Stimulated activated CD8-positive, alpha-beta memory T cell treated with anti-CD3 and anti-CD28 coated beads, Interleukin-4, amount 100 ng/mL, for 24 hours (primary cell): ENCODE measurements around the gene PAN3.
A peak's percentile ranks its signal among the peaks of the same experiment; 100 is the strongest.

ENCODE experiments used
- DNase-seq: peaks from one replicate; pipeline ENCODE4 v3.0.0-alpha.2; 2020; ENCODE audit warnings: low read depth

PAN3 gene

DNA sequence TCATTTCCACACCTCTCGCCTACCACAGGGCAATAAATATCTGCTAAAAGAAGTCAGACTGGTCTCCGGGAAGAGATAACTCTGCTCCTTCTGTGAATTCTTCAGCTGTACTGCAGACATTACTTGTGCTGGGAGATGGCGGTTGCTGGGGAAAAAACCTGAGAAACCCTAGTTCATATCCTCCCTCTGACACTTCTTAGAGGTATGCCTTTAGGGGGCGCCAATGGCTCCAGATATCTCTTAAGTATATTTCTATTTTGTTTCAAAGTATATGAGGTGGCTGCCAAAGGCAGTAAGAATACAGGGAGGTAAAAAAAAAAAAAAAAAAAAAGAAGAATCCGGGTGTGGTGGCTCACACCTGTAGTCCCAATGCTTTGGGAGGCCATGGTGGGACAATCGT lies 175.2 kb downstream of the PAN3 start:
- no peak for DNase-seq

DNA sequence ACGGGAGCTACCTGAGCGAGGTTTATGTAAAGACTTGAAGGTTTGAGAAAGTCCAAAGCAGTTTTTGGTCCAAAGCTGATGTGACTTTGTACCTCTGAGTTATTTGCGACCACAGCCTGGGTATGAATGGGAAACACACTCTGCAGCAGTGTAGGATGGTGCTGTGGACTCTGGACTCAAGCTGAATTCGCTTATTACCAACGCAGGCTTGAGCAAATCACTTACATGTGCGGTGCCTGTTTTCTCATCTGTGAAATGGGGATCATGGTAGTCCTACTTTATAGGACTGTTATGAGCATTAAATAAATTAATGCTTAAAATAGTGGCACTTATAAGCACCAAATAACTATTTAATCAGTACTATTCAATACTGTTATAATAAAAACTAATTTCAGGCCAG lies 176.5 kb downstream of the PAN3 start:
- no peak for DNase-seq

DNA sequence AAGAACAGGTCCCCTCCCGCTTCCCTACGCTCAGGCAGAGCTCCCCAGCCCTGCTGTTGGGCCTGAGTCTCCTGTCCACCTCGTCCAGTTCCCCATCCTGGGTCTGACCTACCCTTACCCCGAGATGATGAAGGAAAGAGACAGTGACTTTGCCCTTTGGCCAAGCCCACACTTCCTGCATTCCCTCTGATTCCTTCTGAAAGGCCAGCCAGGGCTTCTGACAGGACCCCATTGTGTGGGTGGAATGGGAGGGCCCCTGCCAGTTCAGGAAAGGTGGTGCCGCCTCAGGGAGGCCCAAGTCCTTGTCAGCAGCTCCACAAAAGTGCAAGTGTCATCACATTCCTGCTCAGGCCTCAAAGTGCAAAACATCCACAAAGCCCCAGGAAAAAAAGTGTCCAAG lies 177.8 kb downstream of the PAN3 start:
- no peak for DNase-seq

DNA sequence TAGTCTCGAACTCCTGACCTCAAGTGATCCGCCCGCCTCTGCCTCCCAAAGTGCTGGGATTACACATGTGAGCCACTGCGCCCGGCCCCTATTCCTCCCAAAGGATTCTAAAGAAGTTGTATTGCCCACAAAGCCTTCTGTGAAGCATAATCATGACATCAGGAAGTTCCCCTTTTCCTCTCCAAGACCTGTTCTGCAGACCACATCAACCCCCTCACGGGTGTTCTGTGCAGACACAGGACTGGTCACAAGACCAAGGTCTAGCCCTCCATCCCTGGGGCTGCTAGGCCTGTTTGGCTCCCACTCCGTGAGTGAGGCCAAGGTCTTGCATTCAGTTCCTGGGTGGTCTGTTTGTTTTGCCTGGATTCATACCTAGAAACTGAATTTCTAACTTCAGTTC lies 178.5 kb downstream of the PAN3 start:
- DNase-seq = no peak

DNA sequence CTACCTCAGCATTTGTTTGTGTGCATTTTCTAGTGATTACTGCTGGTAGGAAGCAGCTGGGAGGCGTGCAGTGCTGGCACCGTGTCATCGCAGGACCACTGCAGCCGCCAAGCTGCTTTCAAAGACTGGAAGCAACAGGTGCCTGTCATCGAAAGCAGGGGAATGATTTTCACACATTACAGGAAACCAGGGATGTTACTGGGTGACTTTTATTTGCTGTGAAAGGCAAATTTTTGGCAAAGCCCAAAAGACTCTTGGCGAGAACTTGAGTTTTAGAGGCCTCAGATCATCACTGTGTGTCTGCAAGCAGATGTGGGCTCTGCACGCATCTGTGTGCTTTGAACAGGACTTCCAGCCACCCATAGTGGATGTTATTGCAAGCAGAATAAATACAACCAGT lies 180.2 kb downstream of the PAN3 start:
- DNase-seq = no peak

DNA sequence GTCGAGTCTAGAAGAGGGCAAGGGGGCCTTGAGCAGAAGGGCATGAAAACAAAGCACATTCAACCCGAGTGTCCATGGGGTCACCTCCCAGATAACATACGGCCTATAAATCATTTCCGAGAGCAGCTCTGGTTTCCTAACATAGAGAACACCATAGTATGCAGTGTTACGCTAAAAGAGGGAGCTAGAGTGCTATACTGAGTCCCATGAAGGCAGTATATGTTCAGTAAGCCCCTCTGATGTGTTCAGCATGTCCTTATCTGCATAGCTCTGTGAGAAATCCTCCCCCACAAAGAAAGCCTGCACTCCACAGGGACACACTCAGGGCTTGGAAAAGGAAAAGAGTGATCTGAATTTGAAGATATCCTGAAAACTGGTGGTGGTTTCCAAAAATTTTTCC lies 181.2 kb downstream of the PAN3 start:
- no peak for DNase-seq

DNA sequence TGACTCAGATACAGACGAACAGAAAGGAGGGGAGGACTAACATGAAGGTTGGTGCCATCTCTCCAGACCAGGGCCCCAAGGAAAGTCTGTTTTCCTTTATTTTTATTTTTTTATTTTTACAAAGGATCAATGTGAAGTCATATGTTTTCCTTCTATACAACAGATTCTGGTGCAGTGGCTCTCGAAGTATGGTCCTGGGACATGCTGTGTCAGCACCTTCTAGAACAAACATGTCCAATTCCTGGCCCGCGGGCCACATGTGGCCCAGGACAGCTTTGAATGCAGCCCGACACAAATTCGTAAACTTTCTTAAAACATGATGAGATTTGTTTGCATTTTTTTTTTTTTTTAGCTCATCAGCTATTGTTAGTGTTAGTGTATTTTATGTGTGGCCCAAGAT lies 181.9 kb downstream of the PAN3 start:
- DNase-seq = no peak

DNA sequence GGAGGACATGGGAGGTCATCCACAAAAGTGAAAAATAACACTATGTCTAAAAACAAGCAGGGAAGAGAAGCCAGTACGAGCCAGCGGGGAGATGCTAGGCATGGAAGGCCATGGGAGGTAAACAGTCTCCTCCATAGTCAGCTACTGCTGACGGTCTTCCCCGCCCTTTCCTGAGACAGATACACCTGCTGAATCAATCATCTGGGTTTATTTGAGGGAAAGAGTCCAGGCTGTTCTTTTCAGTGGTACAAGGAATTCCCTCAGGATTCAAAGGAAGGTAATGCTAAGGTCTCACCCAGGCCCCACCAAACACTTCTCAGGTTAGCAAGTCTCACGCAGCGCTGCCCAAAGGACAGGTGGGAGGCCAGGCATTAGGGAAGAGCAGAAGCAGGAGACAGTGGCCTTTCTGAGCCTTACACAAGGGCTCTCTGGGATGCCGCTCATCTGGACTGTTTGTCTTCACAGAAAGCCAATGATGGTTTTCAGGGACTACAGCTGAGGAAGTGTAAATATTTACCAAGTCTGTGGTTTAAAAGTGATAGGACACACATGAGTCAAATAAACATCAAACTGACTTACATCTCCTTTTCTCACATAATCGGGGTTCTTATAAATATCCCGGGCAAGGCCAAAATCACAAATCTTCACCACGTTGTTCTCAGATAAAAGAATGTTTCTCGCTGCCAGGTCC lies 182.7 kb downstream of the PAN3 start:
- DNase-seq = no peak

DNA sequence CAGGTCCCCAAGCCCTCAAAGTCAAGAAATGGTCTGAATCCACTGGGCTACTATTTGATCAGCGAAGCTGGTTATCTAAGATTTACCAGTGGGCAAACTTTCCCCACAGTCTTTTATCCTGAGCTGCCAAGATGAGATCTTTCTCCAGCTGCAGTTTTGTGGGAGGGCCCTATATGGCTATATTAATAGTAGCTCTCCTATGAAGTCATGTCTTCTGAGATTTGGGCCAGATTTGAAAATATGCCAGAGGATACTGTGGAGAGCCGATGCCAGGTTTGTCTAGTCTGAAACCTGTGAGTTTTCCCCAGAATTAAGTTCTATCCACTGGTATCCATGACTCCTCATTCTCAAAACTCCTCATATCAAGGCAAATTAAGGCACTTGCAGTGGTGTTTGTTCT lies 183.4 kb downstream of the PAN3 start:
- DNase-seq = no peak

DNA sequence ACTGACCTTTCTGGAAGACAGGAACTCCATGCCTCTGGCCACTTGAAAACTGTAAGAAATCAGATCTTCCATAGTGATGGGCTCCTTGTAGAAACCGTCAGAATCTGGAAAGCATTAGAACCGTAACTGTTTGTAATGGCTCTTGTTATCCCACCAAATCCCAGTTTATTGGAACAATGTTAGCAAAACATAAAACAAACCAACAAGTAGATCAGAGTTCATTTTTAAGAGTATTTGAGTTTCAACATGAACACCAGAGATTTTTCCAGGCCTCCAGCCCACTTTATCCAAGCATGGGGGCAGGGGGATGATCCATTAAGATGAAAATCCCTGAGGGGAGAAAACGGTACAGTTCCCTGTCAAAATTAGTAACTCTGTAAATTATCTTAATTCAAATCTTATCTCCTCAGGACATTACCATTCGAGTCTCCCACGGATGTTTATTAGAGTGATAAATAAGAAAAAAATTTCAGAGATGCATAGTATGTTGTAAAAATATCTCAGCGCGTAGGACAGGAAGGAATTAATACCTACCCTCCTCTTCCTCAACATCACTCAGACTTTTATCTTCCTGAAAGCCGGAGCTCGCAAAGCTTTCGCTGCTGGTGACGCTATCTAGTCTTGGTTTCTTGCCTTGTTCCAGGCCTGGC lies 184.0 kb downstream of the PAN3 start:
- no peak for DNase-seq

DNA sequence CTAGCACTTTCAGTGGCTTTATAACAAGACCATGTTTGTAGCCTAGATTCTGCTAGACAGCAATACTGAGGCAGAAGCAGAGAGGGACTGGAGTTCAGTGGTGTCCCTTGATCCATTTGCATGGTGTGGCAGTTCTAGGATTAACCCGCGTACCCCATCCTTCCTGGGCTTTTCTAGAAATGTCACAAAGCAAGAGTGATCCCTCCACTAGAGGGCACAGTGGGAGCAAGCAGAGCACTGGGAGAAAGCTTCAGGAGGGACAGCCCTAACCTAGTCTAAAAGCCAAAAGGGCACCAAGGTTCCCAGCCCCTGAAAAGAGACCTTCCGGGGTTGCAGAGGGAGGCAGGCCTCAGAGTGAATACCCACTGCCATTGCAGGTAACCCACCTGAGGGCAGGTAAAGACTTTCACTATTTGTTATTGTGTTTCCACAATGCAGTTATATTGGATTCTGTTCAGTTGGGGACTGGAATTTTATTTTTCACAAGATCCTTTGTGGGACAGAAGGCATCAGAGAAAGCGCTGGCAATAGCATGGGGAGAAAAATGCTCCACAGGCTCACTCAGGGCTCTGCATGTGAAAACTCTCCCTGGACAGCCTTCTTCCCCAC lies 185.9 kb downstream of the PAN3 start:
- peak; percentile 28 for DNase-seq

DNA sequence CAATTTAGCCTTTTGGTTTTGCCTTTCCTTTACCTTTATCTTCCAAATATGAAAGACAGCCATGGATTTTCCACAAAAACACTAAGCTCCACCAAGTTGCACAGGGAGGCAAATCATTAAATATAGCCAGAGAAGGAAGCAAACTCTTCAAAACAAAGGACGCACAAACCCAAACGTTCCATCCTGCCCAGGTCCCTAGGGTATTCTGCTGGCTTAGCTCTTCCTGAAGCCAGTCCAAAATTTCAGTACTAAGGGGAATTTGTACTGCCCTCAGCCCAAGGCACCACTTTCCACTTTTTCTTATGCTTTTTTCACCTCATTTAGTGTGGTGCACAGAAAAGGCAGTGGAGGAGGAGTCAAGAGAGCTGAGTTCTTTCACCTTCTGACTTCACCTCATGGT lies 186.7 kb downstream of the PAN3 start:
- no peak for DNase-seq

DNA sequence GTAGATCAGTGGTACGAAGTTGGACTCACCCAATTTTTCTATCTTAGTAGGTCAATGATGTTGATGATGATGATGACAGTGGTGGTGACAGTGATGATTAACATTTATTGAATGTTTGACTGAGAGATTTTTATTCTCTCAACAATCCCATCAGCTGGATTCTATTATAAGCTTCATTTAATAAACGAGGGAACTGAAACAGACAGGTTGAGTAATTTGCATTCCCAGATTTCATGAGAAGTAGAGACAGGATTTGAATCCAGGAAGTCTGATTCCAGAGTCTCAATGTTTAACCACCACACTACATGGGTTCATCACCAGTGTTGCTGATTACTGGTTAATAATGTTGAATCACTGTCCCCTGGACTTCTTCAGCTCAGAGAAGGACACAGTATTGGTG lies 187.7 kb downstream of the PAN3 start:
- DNase-seq = no peak

DNA sequence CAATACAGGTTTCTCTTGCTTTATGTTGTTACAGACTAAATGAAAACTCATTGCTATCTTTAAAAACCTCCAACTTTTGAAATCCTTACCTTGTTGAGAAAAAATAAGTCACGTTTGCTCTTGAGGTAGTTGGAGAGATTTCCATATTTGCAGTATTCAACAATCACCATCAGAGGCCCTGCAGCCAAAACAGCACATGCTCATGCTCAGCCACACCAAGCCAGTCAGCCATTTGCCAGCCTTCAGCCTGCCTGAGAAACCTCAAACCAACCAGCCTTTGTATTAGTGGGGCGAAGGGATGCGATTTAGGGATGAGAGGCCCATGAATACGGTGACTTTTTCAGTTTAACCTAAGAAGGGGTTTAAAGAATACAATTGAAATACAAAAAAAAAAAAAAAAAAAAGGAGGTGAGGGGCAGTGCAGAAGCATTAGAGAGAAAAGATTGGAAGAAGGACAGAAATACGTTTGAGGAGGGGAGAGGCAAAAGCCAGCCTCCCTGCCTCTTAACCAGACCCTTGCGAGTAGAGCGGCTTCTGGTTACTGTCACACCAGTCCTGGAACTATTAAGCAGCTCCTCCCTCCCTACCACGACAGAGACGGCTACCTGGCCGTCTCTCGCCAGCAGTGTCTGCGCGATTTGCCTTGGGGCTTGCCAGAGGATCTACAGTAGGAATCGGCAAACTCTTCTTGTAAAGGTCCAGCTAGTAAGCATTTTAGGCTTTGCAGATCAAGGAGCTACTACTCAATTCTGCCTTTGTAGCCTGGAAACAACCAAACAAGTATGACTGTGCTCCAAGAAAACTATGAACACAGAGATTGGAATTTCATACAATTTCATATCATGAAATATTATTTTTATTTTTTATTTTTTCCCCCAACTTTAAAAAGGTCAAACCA lies 189.3 kb downstream of the PAN3 start:
- no peak for DNase-seq

DNA sequence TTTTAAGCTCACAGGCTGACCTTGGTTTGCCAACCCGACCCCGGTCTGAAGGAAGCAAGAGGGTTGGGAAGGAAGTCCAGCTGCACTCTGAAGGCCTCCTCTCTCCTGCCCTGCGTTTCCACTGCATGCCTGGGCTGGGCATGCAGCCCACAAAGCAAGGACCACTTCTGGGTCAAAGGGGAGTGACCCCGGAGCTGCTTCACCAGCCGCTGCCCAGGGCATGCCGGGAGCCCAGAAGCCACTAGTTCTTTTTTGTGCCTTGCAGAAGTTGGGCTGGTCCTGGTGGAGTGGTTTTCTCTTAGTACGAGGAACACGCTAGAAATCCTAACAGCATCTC lies 189.9 kb downstream of the PAN3 start:
- no peak for DNase-seq

DNA sequence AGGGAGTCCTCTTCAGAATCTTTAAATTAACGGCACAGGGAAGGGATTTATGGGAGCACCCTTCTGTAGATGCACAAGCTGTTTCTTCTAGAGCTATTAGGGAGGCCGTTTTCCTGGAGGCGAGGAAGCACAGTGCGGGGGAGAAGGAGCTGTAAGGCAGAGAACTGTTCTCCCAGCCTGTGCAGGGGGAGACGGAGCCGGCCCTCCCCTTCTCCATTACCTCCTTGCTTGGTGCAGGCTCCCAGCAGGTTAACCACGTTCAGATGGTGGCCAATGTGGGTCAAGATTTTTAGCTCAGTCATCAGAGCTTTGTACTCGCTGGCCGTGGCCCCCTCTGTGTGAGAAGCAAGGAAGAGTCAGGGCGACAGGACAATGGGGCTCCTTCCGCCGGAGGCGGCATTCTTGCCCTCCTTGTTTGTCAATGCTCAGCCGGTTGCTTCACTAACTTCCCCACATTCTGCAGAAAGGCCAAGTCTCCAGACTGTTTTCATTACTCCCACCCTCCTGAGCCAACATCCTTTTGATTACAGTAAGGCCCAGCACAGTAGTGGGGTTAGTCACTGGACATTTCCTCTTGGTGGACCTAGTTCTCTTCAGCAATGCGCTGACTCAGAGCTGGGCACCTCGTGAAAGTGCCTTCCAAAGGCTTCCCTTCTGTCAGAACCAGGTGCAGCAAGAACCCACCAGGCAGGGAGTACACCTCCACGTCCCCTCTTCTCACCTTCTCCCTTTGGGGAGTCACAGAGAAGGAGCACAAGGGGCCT lies 191.2 kb downstream of the PAN3 start:
- no peak for DNase-seq

DNA sequence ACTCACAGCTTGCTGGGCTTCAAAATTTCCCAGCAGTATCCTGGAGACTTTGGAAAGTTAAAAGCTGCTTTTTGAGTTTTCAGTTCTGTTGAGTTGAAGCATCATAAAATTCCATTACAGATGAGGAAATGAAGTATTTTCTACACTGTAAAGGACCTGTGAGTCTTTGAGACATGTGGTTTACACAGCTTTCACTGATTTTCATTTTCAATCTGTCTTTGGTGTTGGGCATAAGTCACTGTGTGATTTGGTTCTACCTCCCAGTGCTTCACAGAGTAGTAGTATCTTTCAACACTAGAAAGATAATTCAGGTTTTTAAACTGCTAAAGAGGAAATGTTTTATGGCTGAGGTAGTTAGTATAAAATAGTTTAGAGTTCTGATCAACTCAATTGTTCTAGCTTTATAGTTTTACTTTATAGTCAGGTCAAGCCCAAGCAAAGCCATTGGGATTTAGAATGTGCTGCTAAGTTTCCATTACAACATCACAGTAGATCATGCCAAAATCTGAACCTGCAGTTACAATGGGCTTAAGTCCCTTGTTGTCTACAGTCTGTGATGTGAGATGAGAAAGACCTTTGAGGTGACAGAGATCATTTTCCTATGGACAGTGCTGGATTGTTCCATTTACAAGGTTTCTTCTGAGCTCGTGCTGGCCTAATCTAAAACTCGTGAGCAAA lies 195.0 kb downstream of the PAN3 start:
- no peak for DNase-seq

DNA sequence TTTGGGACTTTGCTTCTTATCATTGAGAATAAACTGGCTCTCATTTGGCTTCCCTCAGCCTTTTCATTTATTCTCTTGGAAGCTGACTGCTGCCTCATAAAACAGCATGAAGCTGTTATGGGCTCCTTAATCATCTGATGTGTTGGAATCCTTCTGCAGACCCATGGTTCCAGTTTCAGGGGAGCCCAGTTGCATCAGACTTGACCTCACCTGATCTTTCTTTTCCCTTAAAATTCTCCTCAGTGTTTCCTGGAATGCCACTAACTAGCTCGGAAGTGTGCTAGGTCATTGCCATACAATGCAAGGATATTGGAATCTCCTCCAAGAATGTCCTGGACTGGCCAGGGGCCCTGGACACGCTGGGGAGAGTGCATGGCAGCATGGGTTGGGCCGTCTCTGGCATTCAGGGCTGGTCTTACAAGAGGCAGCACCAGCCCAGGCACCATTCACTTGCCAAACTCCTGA lies 197.9 kb downstream of the PAN3 start:
- DNase-seq = no peak

DNA sequence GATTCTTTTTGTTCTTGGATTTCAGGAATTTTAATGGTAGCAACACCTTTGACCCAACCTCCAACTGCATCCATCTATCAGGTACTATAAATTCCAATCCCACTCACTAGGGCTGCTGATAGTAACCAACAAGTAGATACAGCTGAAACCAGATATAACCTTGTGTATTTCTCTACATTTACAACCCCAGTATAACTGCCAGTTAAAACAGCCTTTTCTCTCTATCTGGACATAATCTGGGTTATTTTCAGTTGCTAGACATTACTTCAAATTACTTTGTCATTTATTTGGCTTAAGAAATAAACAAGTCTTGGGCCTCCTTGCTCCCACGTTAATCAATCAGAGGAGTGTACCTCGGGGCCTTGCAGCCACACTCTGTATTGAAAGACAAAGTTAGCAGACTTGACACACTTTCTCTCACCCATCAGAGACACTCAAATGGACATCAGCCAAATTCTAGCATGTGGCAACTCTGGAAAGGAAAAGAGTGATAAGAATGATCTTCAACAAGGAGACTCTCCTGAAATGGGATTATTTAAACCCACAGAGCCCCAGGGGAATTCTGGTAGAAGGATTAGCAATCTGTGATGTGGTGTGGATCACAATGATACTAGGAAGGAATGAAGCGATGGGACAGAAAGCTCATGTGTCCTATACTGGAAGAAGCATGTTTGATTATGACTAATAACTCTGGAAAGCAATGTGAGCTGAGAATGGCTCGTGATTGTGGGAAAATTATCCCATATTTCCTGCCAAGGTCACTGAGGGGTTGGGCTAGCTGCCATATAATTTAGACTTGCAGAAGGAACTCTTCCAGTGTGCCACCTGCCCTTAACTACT lies 199.0 kb downstream of the PAN3 start:
- DNase-seq = no peak

DNA sequence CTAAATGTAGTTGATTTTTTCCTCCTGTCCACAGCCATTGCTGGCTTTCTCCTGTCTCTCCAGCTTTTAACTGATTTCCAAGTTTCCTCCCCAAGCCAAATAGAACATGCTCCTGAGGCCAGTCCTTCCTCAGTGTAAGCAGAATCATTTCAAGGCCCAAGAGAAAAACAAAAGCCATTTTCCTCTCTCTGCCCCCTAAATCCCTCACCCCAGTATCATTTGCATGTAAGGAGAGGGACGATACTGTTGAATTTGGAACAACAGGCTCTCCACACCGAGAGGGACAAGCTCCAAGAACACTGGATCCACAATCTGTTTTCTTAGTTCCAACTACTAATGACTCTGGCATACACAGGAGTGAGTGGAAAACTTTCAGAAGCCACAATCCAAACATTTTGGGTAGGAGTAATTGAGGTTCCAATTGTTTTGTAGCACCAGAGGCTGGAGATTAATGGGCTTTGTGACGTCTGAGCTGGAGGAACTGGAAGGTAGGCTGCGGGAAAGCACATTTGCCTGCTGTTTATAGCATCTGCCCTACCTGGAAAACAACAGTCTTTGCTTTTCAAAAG lies 199.7 kb downstream of the PAN3 start:
- no peak for DNase-seq
